Measurements from ENCODE around the gene DST. TPM values are rescaled to one million over a fixed set of nuclear protein-coding genes. Genes with fewer than 3 reads are reported as not detected.
A peak's percentile ranks its signal among the peaks of the same experiment; 100 is the strongest.

DST gene
- total and polyA plus RNA-seq, 2 of the 4 experiments (the other 2 are of a cell fraction): 97.7 to 452 TPM

GRCh38 chr6:56534680-56535419 lies 107.8 kb downstream of the DST start:
- peak overlapping the region; percentile 33 for H2AK9ac ChIP-seq (replicated peaks; ENCODE audit: low read depth, low read length, poor library complexity)
- in situ Hi-C loops (cut with MboI; ENCODE audit: low sequenced_read_pairs): no loop called here

More at GRCh38 chr6:56534680-56535419, 107.8 kb downstream of the DST start:
- Histone ChIP-seq H3K4me2 (ENCODE audit: low read depth, low read length) (no peak overlapping the region), H2AFZ (replicated peaks; ENCODE audit: low read length, poor library complexity) (no peak overlapping the region), H3K18ac (ENCODE audit: low read depth, low read length) (no peak overlapping the region), H3K4ac (ENCODE audit: low read depth, low read length) (no peak overlapping the region), H3K79me1 (ENCODE audit: low read depth in 1 of 2, low read length in 2 of 2) (peaks cover 43 to 66% of the 10 kb centered on the region in 2 experiments), H2AK5ac (ENCODE audit: low read depth, low read length) (no peak overlapping the region), H4K91ac (ENCODE audit: insufficient read depth, low read depth, low read length) (no peak overlapping the region), H2BK20ac (ENCODE audit: low read depth, low read length) (no peak overlapping the region), H3K56ac (ENCODE audit: extremely low read depth, insufficient read depth, low read length) (no peak overlapping the region), H3K23ac (ENCODE audit: low read depth, low read length) (no peak overlapping the region), H3K4me3 (ENCODE audit: insufficient read depth, low read depth, low read length) (no peak overlapping the region), H3K14ac (replicated peaks; ENCODE audit: low read depth, low read length) (no peak overlapping the region), H2BK5ac (ENCODE audit: low read depth, low read length, poor library complexity, severe bottlenecking) (no peak overlapping the region), H4K5ac (ENCODE audit: low read depth, low read length) (no peak overlapping the region), H2BK15ac (ENCODE audit: low read depth, low read length) (no peak overlapping the region), H4K20me1 (ENCODE audit: insufficient read depth, low read length) (peaks cover 4% of the 10 kb centered on the region; the same call in 1 of the 2 replicates), H3K9me1 (ENCODE audit: insufficient read depth, low read length) (peaks cover 8% of the 10 kb centered on the region), H2BK120ac (ENCODE audit: low read depth, low read length) (no peak overlapping the region), H3K36me3 (ENCODE audit: control insufficient read depth, insufficient read depth, low read length) (peaks cover 34% of the 10 kb centered on the region), H3K9ac (ENCODE audit: low read depth, low read length) (no peak overlapping the region), H3K9me3 (ENCODE audit: control insufficient read depth, insufficient read depth, low read length) (no peaks in the 10 kb centered on the region), H3K27me3 (ENCODE audit: control insufficient read depth, insufficient read depth, low read length) (no peaks in the 10 kb centered on the region), H3K27ac (ENCODE audit: insufficient read depth, low read length) (no peak overlapping the region), H3K4me1 (ENCODE audit: control insufficient read depth, insufficient read depth, low read length) (peaks cover 8% of the 10 kb centered on the region), H4K8ac (ENCODE audit: low read depth in 2 of 2, low read length in 2 of 2) (peak overlapping the region in 1 of 2 experiments; percentile 30; a peak in 1 of 4 replicates)
- TF ChIP-seq SMC3 (IDR thresholded peaks at IDR 0.05; ENCODE audit: low read depth, low read length) (no peak), FOS (IDR thresholded peaks at IDR 0.05; ENCODE audit: low read depth, low read length) (no peak), NFE2L2 (IDR thresholded peaks at IDR 0.05; ENCODE audit: low read depth, low read length) (no peak), CTCF (conservative IDR thresholded peaks at IDR 0.05; ENCODE audit: low read depth, low read length) (no peak), RAD21 (IDR thresholded peaks at IDR 0.05; ENCODE audit: low read length) (no peak), CEBPB (IDR thresholded peaks at IDR 0.05; ENCODE audit: low read depth, low read length) (no peak), RFX5 (IDR thresholded peaks at IDR 0.05; ENCODE audit: low read depth, low read length) (no peak), RCOR1 (IDR thresholded peaks at IDR 0.05; ENCODE audit: insufficient replicate concordance, low read length) (no peak), USF2 (IDR thresholded peaks at IDR 0.05; ENCODE audit: low read depth, low read length) (no peak), ELK1 (IDR thresholded peaks at IDR 0.05; ENCODE audit: borderline replicate concordance, low read depth, low read length) (no peak), MAFK (IDR thresholded peaks at IDR 0.05; ENCODE audit: low read depth, low read length) (no peak), POLR2A (IDR thresholded peaks at IDR 0.05; ENCODE audit: low read depth, low read length) (no peak), MXI1 (IDR thresholded peaks at IDR 0.05; ENCODE audit: borderline replicate concordance, low read depth, low read length) (no peak), MAZ (IDR thresholded peaks at IDR 0.05; ENCODE audit: borderline replicate concordance, low read depth, low read length) (no peak), BHLHE40 (IDR thresholded peaks at IDR 0.05; ENCODE audit: low read depth, low read length) (no peak), CHD1 (IDR thresholded peaks at IDR 0.05; ENCODE audit: low read depth, low read length) (no peak)
- WGBS, 2 experiments (ENCODE audit: extremely low coverage in 2 of 2, insufficient read length in 1 of 2): 84% methylated on average over 5 of the region's 8 CpGs; no CpG with 5 or more reads in 1 of the 2 experiments
- intact Hi-C loops (cut with micrococcal nuclease): no loop called here
- no TSS peak for BruUV-seq (replicated peaks)
- POLR2A ChIA-PET (ENCODE audit: unreplicated experiment): no interaction called here
- ATAC-seq (ENCODE audit: low read depth) (no peak), DNase-seq (no peak)
- dilution Hi-C loops (cut with HindIII; ENCODE audit: low sequenced_read_pairs, unreplicated experiment): no loop called here
- CTCF ChIA-PET: no interaction called here
